ENCODE data around the gene CAMKV.

Gene CAMKV

GRCh38 chr3:49841806-49842205 is 27.9 kb downstream of the CAMKV start:
- H3K27me3 ChIP-seq (ENCODE audit: control insufficient read depth in 1 of 2, insufficient read depth in 1 of 2, low read length in 2 of 2), result no peaks in the 10 kb centered on the region

GRCh38 chr3:49841126-49841696 is 28.5 kb downstream of the CAMKV start:
- no peak overlapping the region for H3K4me2 ChIP-seq (ENCODE audit: low read length, poor library complexity, severe bottlenecking)
- no peaks in the 10 kb centered on the region for H3K79me1 ChIP-seq (replicated peaks; ENCODE audit: low read length, poor library complexity, severe bottlenecking)
- no peak overlapping the region for H4K8ac ChIP-seq (ENCODE audit: low read length)
- H2BK12ac ChIP-seq (ENCODE audit: low read length in 2 of 2), result no peak overlapping the region
- H3K4me1 ChIP-seq (ENCODE audit: control insufficient read depth, insufficient read depth, low read depth, low read length), result peaks cover 6% of the 10 kb centered on the region
- no peak overlapping the region for H3K18ac ChIP-seq (ENCODE audit: low read depth in 1 of 2, low read length in 2 of 2)
- H3K27ac ChIP-seq (ENCODE audit: low read length, poor library complexity, severe bottlenecking), result no peak overlapping the region
- H3K9ac ChIP-seq (ENCODE audit: low read length), result peak overlapping the region; percentile 2
- H3K4me3 ChIP-seq (ENCODE audit: insufficient read depth in 1 of 2, low read depth in 1 of 2, low read length in 2 of 2), result no peak overlapping the region
- no peak overlapping the region for H2BK15ac ChIP-seq (ENCODE audit: low read depth, poor library complexity, severe bottlenecking)
- peaks cover 13 to 20% of the 10 kb centered on the region in 2 experiments for H3K36me3 ChIP-seq (ENCODE audit: control insufficient read depth in 1 of 2, insufficient read depth in 2 of 2, low read depth in 1 of 2, low read length in 2 of 2)
- H2AK5ac ChIP-seq (ENCODE audit: low read length, severe bottlenecking), result no peak overlapping the region
- H3K9me3 ChIP-seq (ENCODE audit: control insufficient read depth, low read length), result no peaks in the 10 kb centered on the region
- no peak overlapping the region for H2BK5ac ChIP-seq (ENCODE audit: low read depth, low read length, poor library complexity, severe bottlenecking)
- H2AFZ ChIP-seq (ENCODE audit: low read depth, low read length), result no peak overlapping the region
- H3K23ac ChIP-seq (ENCODE audit: low read length in 2 of 2), result no peak overlapping the region
- H2BK120ac ChIP-seq (ENCODE audit: low read depth, low read length), result no peak overlapping the region
- peak; percentile 25 for DNase-seq
- H3K14ac ChIP-seq (ENCODE audit: low read length in 2 of 2), result no peak overlapping the region
- H3K4ac ChIP-seq (ENCODE audit: low read depth in 1 of 2, low read length in 2 of 2), result no peak overlapping the region
- no peaks in the 10 kb centered on the region for H3K27me3 ChIP-seq (ENCODE audit: control insufficient read depth in 1 of 2, insufficient read depth in 1 of 2, low read length in 2 of 2)
- no peak overlapping the region for H4K91ac ChIP-seq (ENCODE audit: low read length)

More at GRCh38 chr3:49841806-49842205, 27.9 kb downstream of the CAMKV start:
- no peak overlapping the region for H2BK12ac ChIP-seq (ENCODE audit: low read length in 2 of 2)
- no peak overlapping the region for H3K4me2 ChIP-seq (ENCODE audit: low read length, poor library complexity, severe bottlenecking)
- no peak overlapping the region for H3K18ac ChIP-seq (ENCODE audit: low read depth in 1 of 2, low read length in 2 of 2)
- H3K9me3 ChIP-seq (ENCODE audit: control insufficient read depth, low read length), result no peaks in the 10 kb centered on the region
- H3K4me1 ChIP-seq (ENCODE audit: control insufficient read depth, insufficient read depth, low read depth, low read length), result peaks cover 6% of the 10 kb centered on the region
- no peak overlapping the region for H3K23ac ChIP-seq (ENCODE audit: low read length in 2 of 2)
- H2AFZ ChIP-seq (ENCODE audit: low read depth, low read length), result no peak overlapping the region
- no peaks in the 10 kb centered on the region for H3K79me1 ChIP-seq (replicated peaks; ENCODE audit: low read length, poor library complexity, severe bottlenecking)
- H3K4ac ChIP-seq (ENCODE audit: low read depth in 1 of 2, low read length in 2 of 2), result no peak overlapping the region
- H4K91ac ChIP-seq (ENCODE audit: low read length), result no peak overlapping the region
- no peak overlapping the region for H2BK5ac ChIP-seq (ENCODE audit: low read depth, low read length, poor library complexity, severe bottlenecking)
- H3K9ac ChIP-seq (ENCODE audit: low read length), result no peak overlapping the region
- H3K4me3 ChIP-seq (ENCODE audit: insufficient read depth in 1 of 2, low read depth in 1 of 2, low read length in 2 of 2), result no peak overlapping the region
- H2BK15ac ChIP-seq (ENCODE audit: low read depth, poor library complexity, severe bottlenecking), result no peak overlapping the region
- H3K14ac ChIP-seq (ENCODE audit: low read length in 2 of 2), result no peak overlapping the region
- H3K27ac ChIP-seq (ENCODE audit: low read length, poor library complexity, severe bottlenecking), result no peak overlapping the region
- WGBS, result 96% methylated on average over 7 of the region's 7 CpGs
- H2AK5ac ChIP-seq (ENCODE audit: low read length, severe bottlenecking), result no peak overlapping the region
- DNase-seq, result no peak
- H2BK120ac ChIP-seq (ENCODE audit: low read depth, low read length), result no peak overlapping the region
- H4K8ac ChIP-seq (ENCODE audit: low read length), result no peak overlapping the region
- H3K36me3 ChIP-seq (ENCODE audit: control insufficient read depth in 1 of 2, insufficient read depth in 2 of 2, low read depth in 1 of 2, low read length in 2 of 2), result peaks cover 15 to 20% of the 10 kb centered on the region in 2 experiments

DNA sequence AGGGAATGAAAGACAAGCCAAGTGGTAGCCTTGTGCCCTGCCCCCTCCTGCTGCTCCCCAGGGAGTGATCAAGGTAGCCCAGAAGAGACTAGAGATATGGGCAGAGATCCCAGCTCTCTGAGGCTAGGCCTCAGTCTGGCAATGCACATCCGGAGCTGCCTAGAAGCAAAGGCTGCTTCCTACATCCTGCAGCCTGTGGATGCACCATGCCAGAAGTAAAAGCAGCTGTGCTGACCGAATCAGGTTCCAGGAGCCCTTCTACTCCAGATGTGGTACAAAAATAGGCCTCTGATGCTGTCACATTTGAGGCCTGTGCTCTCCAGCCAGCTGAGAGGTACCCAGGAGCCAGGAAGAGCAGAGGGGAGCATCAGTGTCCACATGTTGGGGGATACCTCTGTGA is 29.3 kb downstream of the CAMKV start:
- H3K18ac ChIP-seq (ENCODE audit: low read depth in 1 of 2, low read length in 2 of 2), result no peak overlapping the region
- peaks cover 10 to 20% of the 10 kb centered on the region in 2 experiments for H3K36me3 ChIP-seq (ENCODE audit: control insufficient read depth in 1 of 2, insufficient read depth in 2 of 2, low read depth in 1 of 2, low read length in 2 of 2)

DNA sequence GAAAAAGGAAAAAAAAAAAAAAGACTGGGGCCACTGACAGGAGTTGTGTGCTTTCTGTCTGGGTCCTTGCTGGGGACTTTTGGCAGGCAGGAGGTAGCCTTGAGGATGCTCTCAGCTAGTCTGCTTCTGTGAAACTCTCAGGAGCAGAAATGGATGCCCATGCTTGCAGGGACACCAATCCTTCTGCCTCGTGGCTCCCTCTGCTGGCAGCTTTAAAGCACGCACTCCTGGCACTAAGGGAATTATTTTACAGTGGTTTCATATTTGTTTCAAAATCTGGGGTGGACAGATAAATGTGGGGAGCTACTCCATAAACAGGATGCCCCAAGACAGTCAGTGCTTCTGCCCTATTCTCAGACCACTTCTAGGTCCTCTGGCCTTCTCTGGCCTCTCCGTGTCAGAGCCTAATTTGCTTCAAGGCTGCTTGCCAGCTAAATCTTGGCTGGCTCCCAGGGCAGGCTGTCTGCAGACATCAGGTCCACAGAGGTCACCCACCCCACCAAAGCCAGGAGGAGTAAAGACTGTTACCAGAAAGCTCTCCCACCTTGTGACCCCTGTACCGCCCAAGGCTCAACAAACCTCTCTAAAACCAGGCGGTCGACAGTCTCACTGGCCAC is 30.4 kb downstream of the CAMKV start:
- no peak overlapping the region for H2BK5ac ChIP-seq (ENCODE audit: low read depth, low read length, poor library complexity, severe bottlenecking)
- H2AK5ac ChIP-seq (ENCODE audit: low read length, severe bottlenecking), result no peak overlapping the region
- no peak overlapping the region for H4K91ac ChIP-seq (ENCODE audit: low read length)
- peaks cover 2 to 18% of the 10 kb centered on the region in 2 experiments for H3K36me3 ChIP-seq (ENCODE audit: control insufficient read depth in 1 of 2, insufficient read depth in 2 of 2, low read depth in 1 of 2, low read length in 2 of 2)
- H3K4me2 ChIP-seq (ENCODE audit: low read length, poor library complexity, severe bottlenecking), result no peak overlapping the region
- H3K9me3 ChIP-seq (ENCODE audit: control insufficient read depth, low read length), result no peaks in the 10 kb centered on the region
- no peak overlapping the region for H3K27ac ChIP-seq (ENCODE audit: low read length, poor library complexity, severe bottlenecking)
- no peak overlapping the region for H3K14ac ChIP-seq (ENCODE audit: low read length in 2 of 2)
- H3K79me1 ChIP-seq (replicated peaks; ENCODE audit: low read length, poor library complexity, severe bottlenecking), result no peaks in the 10 kb centered on the region
- H3K4me3 ChIP-seq (ENCODE audit: insufficient read depth in 1 of 2, low read depth in 1 of 2, low read length in 2 of 2), result no peak overlapping the region
- H2BK12ac ChIP-seq (ENCODE audit: low read length in 2 of 2), result peak overlapping the region in 1 of 2 experiments; percentile 12
- peak overlapping the region; percentile 12 for H4K8ac ChIP-seq (ENCODE audit: low read length)
- no peaks in the 10 kb centered on the region for H3K27me3 ChIP-seq (ENCODE audit: control insufficient read depth in 1 of 2, insufficient read depth in 1 of 2, low read length in 2 of 2)
- WGBS, result 51% methylated on average over 5 of the region's 6 CpGs
- H3K4ac ChIP-seq (ENCODE audit: low read depth in 1 of 2, low read length in 2 of 2), result peak overlapping the region in 1 of 2 experiments; percentile 14
- DNase-seq, result peak; percentile 80
- H2BK15ac ChIP-seq (ENCODE audit: low read depth, poor library complexity, severe bottlenecking), result no peak overlapping the region
- peak overlapping the region in 1 of 2 experiments; percentile 4 for H3K18ac ChIP-seq (ENCODE audit: low read depth in 1 of 2, low read length in 2 of 2)
- peak overlapping the region; percentile 34 for H3K9ac ChIP-seq (ENCODE audit: low read length)
- peaks cover 6% of the 10 kb centered on the region for H3K4me1 ChIP-seq (ENCODE audit: control insufficient read depth, insufficient read depth, low read depth, low read length)
- H2BK120ac ChIP-seq (ENCODE audit: low read depth, low read length), result no peak overlapping the region
- no peak overlapping the region for H3K23ac ChIP-seq (ENCODE audit: low read length in 2 of 2)
- H2AFZ ChIP-seq (ENCODE audit: low read depth, low read length), result no peak overlapping the region

More for the DNA sequence above, 29.3 kb downstream of the CAMKV start:
- WGBS, result 86% methylated on average over 2 of the region's 2 CpGs
- no peaks in the 10 kb centered on the region for H3K27me3 ChIP-seq (ENCODE audit: control insufficient read depth in 1 of 2, insufficient read depth in 1 of 2, low read length in 2 of 2)
- no peak for DNase-seq
- H3K9me3 ChIP-seq (ENCODE audit: control insufficient read depth, low read length), result no peaks in the 10 kb centered on the region
- H2AFZ ChIP-seq (ENCODE audit: low read depth, low read length), result no peak overlapping the region
- no peak overlapping the region for H3K23ac ChIP-seq (ENCODE audit: low read length in 2 of 2)
- H2AK5ac ChIP-seq (ENCODE audit: low read length, severe bottlenecking), result no peak overlapping the region
- no peak overlapping the region for H3K4me2 ChIP-seq (ENCODE audit: low read length, poor library complexity, severe bottlenecking)
- no peaks in the 10 kb centered on the region for H3K79me1 ChIP-seq (replicated peaks; ENCODE audit: low read length, poor library complexity, severe bottlenecking)
- no peak overlapping the region for H2BK12ac ChIP-seq (ENCODE audit: low read length in 2 of 2)
- no peak overlapping the region for H3K4ac ChIP-seq (ENCODE audit: low read depth in 1 of 2, low read length in 2 of 2)
- H3K27ac ChIP-seq (ENCODE audit: low read length, poor library complexity, severe bottlenecking), result no peak overlapping the region
- no peak overlapping the region for H4K8ac ChIP-seq (ENCODE audit: low read length)
- peak overlapping the region; percentile 2 for H3K9ac ChIP-seq (ENCODE audit: low read length)
- peak overlapping the region; percentile 22 for H2BK120ac ChIP-seq (ENCODE audit: low read depth, low read length)
- no peak overlapping the region for H2BK15ac ChIP-seq (ENCODE audit: low read depth, poor library complexity, severe bottlenecking)
- no peak overlapping the region for H3K14ac ChIP-seq (ENCODE audit: low read length in 2 of 2)
- H3K4me3 ChIP-seq (ENCODE audit: insufficient read depth in 1 of 2, low read depth in 1 of 2, low read length in 2 of 2), result no peak overlapping the region
- H4K91ac ChIP-seq (ENCODE audit: low read length), result no peak overlapping the region
- H3K4me1 ChIP-seq (ENCODE audit: control insufficient read depth, insufficient read depth, low read depth, low read length), result peaks cover 6% of the 10 kb centered on the region
- no peak overlapping the region for H2BK5ac ChIP-seq (ENCODE audit: low read depth, low read length, poor library complexity, severe bottlenecking)

Measured in mesenchymal stem cell (in vitro differentiated cells and primary cell).